C1 segment of cervical spinal cord (tissue), 14 donors: Measurements from ENCODE around the gene JPH4.

ENCODE experiments used
- DNase-seq, 14 donors: peaks; one replicate each; lab custom pipeline; 2025; lab: John Stamatoyannopoulos, UW

JPH4 gene

DNA sequence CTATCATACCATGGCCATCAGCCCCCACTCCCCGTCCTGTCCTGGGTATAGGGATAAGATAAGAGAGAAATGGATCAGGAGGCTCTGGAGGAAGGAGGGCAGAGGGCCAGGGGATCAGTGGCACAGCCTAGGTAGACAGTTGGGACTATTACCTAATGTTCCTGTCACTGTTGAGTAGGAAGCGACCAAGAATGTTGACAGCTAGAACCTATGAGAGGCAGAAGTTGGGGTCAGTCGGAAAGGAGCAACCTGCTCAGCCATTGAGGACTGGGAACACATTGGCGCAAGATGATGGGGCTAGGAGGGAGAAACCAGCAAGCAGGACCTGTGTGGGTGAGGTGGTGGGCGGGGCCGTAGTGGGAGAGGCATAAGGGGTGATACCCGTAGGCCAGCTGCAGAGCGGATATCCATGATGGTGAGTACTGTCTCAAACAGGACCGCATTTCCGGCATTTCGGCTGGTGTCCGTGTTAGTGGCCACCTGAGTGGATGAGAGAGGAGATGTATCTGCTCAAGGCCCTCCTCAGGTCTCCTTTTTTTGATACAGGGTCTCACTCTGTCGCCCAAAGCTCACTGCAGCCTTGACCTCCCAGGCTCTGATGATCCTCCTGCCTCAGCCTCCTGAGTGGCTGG is 14.3 kb downstream of the JPH4 start:
- DNase-seq, result no peak

DNA sequence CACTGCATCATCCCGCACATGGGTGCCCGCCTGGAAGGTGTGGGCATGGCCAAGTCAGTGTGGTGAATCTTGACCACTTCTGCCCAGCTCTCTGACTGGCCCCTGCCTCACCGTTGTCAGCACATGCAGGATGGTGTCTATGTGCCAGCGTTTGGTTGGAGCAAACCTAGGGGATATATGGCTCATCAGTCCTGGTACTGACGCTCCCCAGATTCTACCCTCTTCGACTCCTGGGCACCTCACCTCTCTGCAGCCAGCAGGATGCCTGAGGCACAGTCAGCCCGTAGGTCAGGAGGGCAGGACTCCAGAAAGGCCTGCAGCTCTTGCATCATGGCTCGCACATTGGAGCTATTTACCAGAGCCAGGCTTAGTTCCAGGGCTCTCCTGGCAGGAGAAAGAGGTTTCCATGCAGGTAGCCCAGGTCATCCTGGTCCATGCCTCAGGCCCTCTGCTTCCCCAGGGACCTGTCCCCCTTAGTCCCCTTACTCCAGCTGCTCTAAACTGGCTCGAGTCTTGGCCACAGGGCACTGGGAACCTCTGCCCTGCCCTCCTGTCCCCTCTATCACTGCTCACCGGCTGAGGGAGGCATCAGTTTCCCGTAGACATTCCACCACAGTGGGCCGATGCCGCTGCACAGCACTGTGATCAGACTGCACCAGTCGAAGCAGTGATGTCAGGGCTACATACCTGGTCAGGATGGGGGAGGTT is 15.0 kb downstream of the JPH4 start:
- DNase-seq, result no peak

- DNase-seq, result peak in 4 of 14 donors; percentile 14 to 51 (median 32)
Observed at GRCh38 chr14:23562822-23563472, 15.6 kb downstream of the JPH4 start.

- DNase-seq, result peak in 1 of 14 donors; percentile 37
Observed at GRCh38 chr14:23561873-23562821, 16.4 kb downstream of the JPH4 start.

DNA sequence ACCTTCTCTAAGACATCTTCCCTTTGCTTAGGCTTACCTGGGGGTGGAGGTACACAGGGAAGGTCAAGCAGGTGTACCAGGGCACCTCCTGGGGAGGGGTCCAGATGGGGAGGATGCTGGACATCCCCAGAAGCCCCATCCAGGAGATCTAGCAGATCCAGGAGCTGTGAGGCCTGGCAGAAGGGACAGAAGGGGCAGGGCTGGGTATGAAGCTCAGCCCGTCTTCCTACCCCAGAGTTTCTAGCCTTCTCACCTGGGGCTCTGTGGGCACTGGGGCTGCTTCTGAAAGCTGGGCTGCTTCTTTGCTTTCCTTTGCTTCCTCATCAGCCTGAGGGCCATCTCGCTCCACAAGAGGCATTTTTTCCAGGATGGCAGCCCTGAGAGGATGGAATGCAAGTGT is 17.3 kb downstream of the JPH4 start:
- DNase-seq, result no peak

- DNase-seq, result no peak
Observed at GRCh38 chr14:23559926-23560520, 18.6 kb downstream of the JPH4 start.

- peak in 5 of 14 donors; percentile 21 to 46 (median 38) for DNase-seq
Observed at GRCh38 chr14:23559010-23559925, 19.3 kb downstream of the JPH4 start.

DNA sequence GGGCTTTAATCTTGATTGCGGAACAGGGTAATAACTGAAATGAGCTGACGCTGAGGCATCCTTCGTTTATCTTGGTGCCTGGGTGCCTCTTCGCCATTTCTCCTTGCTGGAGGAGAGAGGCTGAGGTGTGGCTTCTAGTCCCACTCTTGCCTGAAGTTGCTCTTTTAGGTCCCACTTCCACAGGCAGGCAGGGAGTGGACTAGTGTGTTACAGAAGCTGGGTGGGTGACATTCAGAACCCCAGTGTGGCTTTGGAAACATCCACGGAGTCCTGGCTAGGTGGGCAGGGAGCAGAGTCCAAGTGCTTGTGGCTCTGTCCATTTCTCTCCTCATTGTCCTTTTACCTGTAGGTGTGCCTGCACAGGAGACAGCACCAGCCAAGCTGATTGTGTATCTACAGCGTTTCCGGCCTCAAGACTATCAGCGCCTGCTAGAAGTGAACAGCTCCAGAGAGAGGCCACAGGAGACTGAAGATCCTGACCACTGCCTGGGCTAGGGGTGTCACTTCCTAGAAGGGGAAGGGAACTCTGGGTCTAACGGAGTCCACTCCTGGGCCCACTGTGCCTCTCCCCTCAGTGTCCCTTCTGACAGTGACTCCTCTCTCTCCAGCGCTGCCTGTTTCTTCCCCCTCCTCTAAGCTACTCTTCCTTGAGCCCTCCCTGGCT is 20.1 kb downstream of the JPH4 start:
- DNase-seq, result no peak

- DNase-seq, result no peak
Observed at GRCh38 chr14:23557946-23558345, 20.6 kb downstream of the JPH4 start.

GRCh38 chr14:23557521-23557920 is 21.1 kb downstream of the JPH4 start:
- no peak for DNase-seq

DNA sequence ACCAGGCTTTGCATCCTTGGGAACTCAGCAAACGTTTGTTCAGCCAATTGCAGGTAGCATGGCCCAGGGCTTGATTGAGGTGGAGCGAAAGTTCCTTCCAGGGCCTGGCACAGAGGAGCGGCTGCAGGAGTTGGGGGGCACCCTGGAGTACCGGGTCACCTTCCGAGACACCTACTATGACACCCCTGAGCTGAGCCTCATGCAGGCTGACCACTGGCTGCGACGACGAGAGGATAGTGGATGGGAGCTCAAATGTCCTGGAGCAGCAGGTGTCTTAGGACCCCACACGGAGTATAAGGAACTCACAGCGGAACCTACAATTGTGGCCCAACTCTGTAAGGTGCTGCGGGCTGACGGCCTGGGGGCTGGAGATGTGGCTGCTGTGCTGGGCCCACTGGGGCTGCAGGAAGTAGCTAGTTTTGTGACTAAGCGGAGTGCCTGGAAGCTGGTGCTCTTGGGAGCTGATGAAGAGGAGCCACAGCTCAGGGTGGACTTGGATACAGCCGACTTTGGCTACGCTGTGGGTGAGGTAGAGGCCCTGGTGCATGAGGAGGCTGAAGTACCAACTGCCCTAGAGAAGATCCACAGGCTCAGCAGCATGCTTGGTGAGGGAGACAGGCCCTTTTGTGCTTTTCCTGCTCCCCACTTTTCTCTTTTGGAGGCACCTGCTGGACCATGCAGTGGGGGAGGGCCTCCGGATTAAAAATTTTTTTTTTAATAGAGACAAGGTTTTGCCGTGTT is 21.7 kb downstream of the JPH4 start:
- DNase-seq, result no peak

GRCh38 chr14:23555882-23556699 is 22.5 kb downstream of the JPH4 start, which contains the start of gene THTPA:
TSS of gene THTPA (plus strand) at chr14:23556271. CDS start at chr14:23556758, 487 bp downstream.
- DNase-seq, result peak; percentile 29 to 97 (median 91)

- no peak for DNase-seq
Observed at GRCh38 chr14:23555533-23555881, 23.1 kb downstream of the JPH4 start.

DNA sequence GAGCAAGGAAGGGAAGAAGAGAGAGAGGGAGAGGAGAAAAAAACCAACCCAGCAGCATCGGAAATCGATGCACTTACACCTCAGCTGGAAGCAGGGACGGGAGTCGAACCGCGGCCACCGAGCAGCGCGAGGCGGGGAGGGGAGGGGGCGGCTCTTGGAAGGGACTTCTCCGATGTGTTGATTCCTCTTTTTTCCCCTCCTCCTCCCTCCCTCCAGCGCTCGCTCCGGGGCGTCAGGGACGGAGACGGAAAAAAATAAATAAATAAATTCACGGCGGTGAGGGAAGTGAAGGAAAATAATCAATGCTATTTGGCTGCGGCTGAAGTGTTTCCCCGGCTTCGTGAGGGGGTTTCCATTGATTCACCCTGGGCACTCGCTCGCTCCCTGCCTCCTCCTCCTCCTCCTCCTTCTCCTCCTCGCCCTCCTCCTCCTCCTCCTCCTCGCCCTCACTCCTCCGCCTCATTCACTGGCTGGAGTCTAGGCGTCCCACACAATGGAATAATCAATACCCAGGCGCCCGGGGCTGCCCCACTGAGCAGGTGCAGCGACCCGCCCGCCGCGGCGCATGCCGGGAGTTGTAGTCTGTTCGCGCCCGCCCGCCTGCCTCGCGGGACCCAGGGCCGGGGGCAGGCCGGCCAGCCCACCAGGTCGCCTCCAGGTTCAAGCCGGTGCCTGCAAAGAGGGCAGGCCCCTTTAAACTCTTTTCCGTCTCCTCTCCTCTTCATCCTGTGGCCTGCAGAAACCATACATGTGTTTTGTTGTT is 27.1 kb downstream of the JPH4 start, which contains the start of gene ZFHX2:
Gene ZFHX2, minus strand, starts transcription at position 500 of the 763 bp plus-strand sequence. CDS start 16,440 bp downstream, outside the sequence.
- peak in 13 of 14 donors; percentile 56 to 90 (median 79) for DNase-seq

DNA sequence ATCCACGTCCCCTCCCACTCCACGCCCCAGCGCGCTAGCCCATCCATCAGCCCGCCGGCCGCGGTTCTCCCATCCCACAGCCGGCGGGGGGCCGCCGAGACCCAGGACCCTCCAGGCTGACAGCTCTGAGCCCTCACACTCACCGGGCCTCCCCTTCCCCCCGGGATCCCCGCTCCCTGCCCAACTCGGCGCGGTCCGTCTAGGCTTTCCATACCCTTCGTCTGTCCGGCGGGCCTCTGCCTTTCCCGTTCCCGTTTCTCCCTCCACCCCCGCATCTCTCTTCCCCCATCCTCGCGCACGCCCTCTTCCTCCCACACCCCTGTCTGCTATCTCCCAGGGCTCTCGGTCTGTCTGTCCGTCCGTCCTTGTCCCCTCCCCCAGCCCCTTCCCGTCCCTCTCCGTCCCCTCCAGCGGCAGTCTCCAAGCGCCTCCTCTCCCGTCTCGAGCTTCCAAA is 27.8 kb downstream of the JPH4 start:
- DNase-seq, result peak in 6 of 14 donors; percentile 47 to 70 (median 56)

DNA sequence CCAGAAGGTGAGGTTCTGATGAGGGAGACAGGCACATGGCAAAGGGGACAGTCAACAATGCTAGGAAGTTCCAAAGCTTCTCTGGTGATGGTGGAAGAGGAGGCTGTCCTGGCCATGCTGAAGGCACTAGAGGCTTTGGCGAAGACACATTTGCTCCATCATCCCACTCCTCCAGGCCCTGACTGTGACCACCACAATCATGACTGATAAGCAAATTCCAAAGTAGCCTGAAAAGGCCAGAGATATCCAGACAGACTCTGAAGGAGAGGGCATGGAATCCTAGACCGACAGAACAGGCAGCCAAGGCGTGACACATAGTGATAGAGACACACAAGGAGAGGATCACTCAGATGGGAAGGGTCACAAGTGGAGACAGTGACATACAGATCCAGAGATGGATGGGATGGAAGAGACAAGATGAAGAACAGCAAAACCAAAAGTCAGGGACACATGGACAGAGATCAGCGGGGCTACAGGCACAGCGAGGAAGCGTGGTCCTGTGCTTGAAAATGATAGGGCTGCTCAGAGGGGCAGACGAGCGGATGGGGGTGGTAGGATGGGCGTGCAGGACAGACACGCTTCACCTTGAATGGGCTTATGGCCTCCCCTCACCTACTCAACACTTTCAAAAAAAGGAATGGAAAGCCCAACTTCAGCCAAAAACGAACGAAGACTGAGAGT is 28.3 kb downstream of the JPH4 start:
- DNase-seq, result peak in 2 of 14 donors; percentile 33 to 60
